Smooth muscle cell (in vitro differentiated cells): Measurements from ENCODE around the gene MYH11. TPM values are rescaled to one million over a fixed set of nuclear protein-coding genes. Genes with fewer than 3 reads are reported as not detected.
"Not testable (repeated sequence)": the region's sequence is repeated elsewhere in the genome, so short reads cannot be mapped to it uniquely, and the experiment has no call there.

ENCODE experiments used
- DNase-seq: peaks from one replicate; lab custom pipeline; 2025; ENCODE audit not compliant: unreplicated experiment; lab: John Stamatoyannopoulos, UW
- H2AFZ ChIP-seq: fragments of 200-600 bp; sonication (generic); 2 replicates; pipeline ENCODE4 v1.6.0; 2016; ENCODE audit warnings: antibody characterized with exemption, low read depth, mild to moderate bottlenecking
- H3F3A ChIP-seq: fragments of 200-600 bp; sonication (generic); 2 replicates; pipeline ENCODE4 v1.6.0; 2017; ENCODE audit warnings: antibody characterized with exemption, low read depth
- H3K27ac ChIP-seq: fragments of 200-600 bp; sonication (generic); 2 replicates; pipeline ENCODE4 v1.5.1; 2016; ENCODE audit warnings: low read depth, mild to moderate bottlenecking
- H3K27me3 ChIP-seq: fragments of 200-600 bp; sonication (generic); 2 replicates; pipeline ENCODE4 v1.6.1; 2016; ENCODE audit warnings: low read depth, mild to moderate bottlenecking
- H3K36me3 ChIP-seq: fragments of 200-600 bp; sonication (generic); 2 replicates; pipeline ENCODE4 v1.5.1; 2016; ENCODE audit warnings: low read depth
- H3K4me1 ChIP-seq: fragments of 200-600 bp; sonication (generic); 2 replicates; pipeline ENCODE4 v1.5.1; 2016; ENCODE audit warnings: low read depth
- H3K4me2 ChIP-seq: fragments of 200-600 bp; sonication (generic); 2 replicates; pipeline ENCODE4 v1.6.0; 2016; ENCODE audit warnings: mild to moderate bottlenecking
- H3K4me3 ChIP-seq: fragments of 200-600 bp; sonication (generic); 2 replicates; pipeline ENCODE4 v1.5.1; 2016; ENCODE audit warnings: mild to moderate bottlenecking
- H3K79me2 ChIP-seq: fragments of 200-600 bp; sonication (generic); 2 replicates; pipeline ENCODE4 v1.6.0; 2016; ENCODE audit warnings: low read depth, mild to moderate bottlenecking
- H3K9ac ChIP-seq: fragments of 200-600 bp; sonication (generic); 2 replicates; pipeline ENCODE4 v1.6.0; 2016; ENCODE audit warnings: low read depth
- H3K9me3 ChIP-seq: fragments of 200-600 bp; sonication (generic); replicated peaks from 2 replicates; pipeline ENCODE4 v1.5.1; 2016; ENCODE audit warnings: low read depth
- H4K20me1 ChIP-seq: fragments of 200-600 bp; sonication (generic); 2 replicates; pipeline ENCODE4 v1.6.0; 2016; ENCODE audit warnings: low read depth
- WGBS: methylation state at CpG from one replicate; pipeline ENCODE4 v1.1.7; 2016; ENCODE audit warnings: low lambda C conversion rate; 5-methylcytosine and 5-hydroxymethylcytosine counted together
- polyA plus RNA-seq: library from polyadenylated mRNA; unstranded; fragments of >200 nt; fragmentation: Nextera tagmentation; extraction: Ambion mirVana; gene quantifications from 2 replicates; pipeline ENCODE4 v1.2.1, GENCODE V29; 2016
- total RNA-seq: library from RNA; depleted of rRNA; stranded (reverse); fragments of >200 nt; gene quantifications from 2 replicates; pipeline ENCODE4 v1.2.3, GENCODE V29; 2014
- TF ChIP-seq, protein P1 (sequence below): fragments of 200-600 bp; sonication (generic); IDR thresholded peaks from 2 replicates; pipeline ENCODE4 v1.5.1; 2017; ENCODE audit warnings: borderline replicate concordance, mild to moderate bottlenecking, antibody characterized with exemption; ENCODE audit not compliant: insufficient read depth, poor library complexity, severe bottlenecking

Gene MYH11
- total and polyA plus RNA-seq, 2 experiments from 2014 or later: 0.58 TPM; not detected in 1

- H3K36me3 ChIP-seq: no peaks in the 10 kb centered on the region
- H3K79me2 ChIP-seq: no peaks in the 10 kb centered on the region
- no peak overlapping the region for H3K4me2 ChIP-seq
- DNase-seq: no peak
- H3K4me3 ChIP-seq: no peak overlapping the region
- H3K4me1 ChIP-seq: no peaks in the 10 kb centered on the region
- no peaks in the 10 kb centered on the region for H3F3A ChIP-seq
- no peak overlapping the region for H3K27ac ChIP-seq
- no peaks in the 10 kb centered on the region for H3K9me3 ChIP-seq
- H3K9ac ChIP-seq: no peak overlapping the region
- H3K27me3 ChIP-seq: no peaks in the 10 kb centered on the region
- no peak overlapping the region for H2AFZ ChIP-seq
- no peaks in the 10 kb centered on the region for H4K20me1 ChIP-seq
- WGBS: 93% methylated on average over 7 of the region's 7 CpGs
- TF ChIP-seq, protein P1, sequence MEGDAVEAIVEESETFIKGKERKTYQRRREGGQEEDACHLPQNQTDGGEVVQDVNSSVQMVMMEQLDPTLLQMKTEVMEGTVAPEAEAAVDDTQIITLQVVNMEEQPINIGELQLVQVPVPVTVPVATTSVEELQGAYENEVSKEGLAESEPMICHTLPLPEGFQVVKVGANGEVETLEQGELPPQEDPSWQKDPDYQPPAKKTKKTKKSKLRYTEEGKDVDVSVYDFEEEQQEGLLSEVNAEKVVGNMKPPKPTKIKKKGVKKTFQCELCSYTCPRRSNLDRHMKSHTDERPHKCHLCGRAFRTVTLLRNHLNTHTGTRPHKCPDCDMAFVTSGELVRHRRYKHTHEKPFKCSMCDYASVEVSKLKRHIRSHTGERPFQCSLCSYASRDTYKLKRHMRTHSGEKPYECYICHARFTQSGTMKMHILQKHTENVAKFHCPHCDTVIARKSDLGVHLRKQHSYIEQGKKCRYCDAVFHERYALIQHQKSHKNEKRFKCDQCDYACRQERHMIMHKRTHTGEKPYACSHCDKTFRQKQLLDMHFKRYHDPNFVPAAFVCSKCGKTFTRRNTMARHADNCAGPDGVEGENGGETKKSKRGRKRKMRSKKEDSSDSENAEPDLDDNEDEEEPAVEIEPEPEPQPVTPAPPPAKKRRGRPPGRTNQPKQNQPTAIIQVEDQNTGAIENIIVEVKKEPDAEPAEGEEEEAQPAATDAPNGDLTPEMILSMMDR: no peak
Measured at GRCh38 chr16:15729152-15729551, 127.7 kb downstream of the MYH11 start.

- not testable (repeated sequence) for H3K36me3 ChIP-seq, H3K4me1 ChIP-seq, H2AFZ ChIP-seq, H4K20me1 ChIP-seq, H3K4me2 ChIP-seq, H3K27ac ChIP-seq, H3K9ac ChIP-seq, H3K79me2 ChIP-seq, H3K9me3 ChIP-seq, H3K4me3 ChIP-seq, H3F3A ChIP-seq, DNase-seq, H3K27me3 ChIP-seq
- 98% methylated on average over 5 of the region's 5 CpGs for WGBS
Measured at GRCh38 chr16:15727697-15728096, 129.1 kb downstream of the MYH11 start.

- Histone ChIP-seq H3K36me3 (no peaks in the 10 kb centered on the region), H2AFZ (no peak overlapping the region), H3K27me3 (no peaks in the 10 kb centered on the region), H3K9ac (no peak overlapping the region), H3K79me2 (no peaks in the 10 kb centered on the region), H3K4me2 (no peak overlapping the region), H3K4me3 (no peak overlapping the region), H3K27ac (no peak overlapping the region), H3K4me1 (no peaks in the 10 kb centered on the region), H3F3A (no peaks in the 10 kb centered on the region), H4K20me1 (no peaks in the 10 kb centered on the region), H3K9me3 (no peaks in the 10 kb centered on the region)
- TF ChIP-seq, protein P1: no peak
- WGBS: 93% methylated on average over 18 of the region's 18 CpGs
- DNase-seq: no peak
Measured at GRCh38 chr16:15726715-15727114, 130.1 kb downstream of the MYH11 start.

DNA sequence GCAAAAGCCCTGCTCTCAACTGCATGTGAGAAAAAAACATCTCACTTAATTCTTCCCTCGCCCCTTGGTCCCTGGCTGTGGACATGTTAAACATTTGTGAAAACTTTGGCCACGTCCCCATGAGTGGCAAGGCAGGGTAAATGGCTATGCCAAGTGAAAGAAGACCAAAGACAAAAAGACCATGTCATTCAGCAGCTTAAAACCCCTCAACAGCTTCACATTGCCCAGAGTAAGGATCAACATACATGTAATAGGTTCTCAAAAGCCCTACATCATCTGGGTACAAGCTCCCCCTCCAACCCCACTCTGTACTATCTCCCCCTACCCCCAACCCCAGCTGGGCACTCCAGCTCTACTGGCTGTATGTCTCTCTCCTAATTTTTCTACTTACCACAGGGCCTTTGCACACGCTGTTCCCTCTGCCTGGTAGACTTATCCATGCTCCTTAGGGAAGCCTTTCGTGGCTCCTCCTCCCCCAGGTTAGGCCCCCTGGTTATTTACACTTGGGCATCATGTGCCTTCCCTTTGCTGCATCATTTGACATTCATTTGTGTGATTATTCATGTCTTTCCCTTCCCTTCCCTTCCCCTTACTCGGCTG is 131.1 kb downstream of the MYH11 start:
- Histone ChIP-seq H3K9ac (no peak overlapping the region), H3F3A (no peaks in the 10 kb centered on the region), H3K27me3 (no peaks in the 10 kb centered on the region), H3K79me2 (no peaks in the 10 kb centered on the region), H3K27ac (no peak overlapping the region), H3K9me3 (no peaks in the 10 kb centered on the region), H3K4me1 (no peaks in the 10 kb centered on the region), H4K20me1 (no peaks in the 10 kb centered on the region), H3K36me3 (no peaks in the 10 kb centered on the region), H2AFZ (no peak overlapping the region), H3K4me3 (no peak overlapping the region), H3K4me2 (no peak overlapping the region)
- TF ChIP-seq, protein P1: no peak
- WGBS: 95% methylated on average over 5 of the region's 5 CpGs
- no peak for DNase-seq
